Measurements from ENCODE around the gene CADM3. TPM values are rescaled to one million over a fixed set of nuclear protein-coding genes. Genes with fewer than 3 reads are reported as not detected.
A peak's percentile ranks its signal among the peaks of the same experiment; 100 is the strongest.

CADM3 gene
- polyA plus RNA-seq, 3 donors: not detected

- Histone ChIP-seq H3K9me3 (replicated peaks in 1 of 2; ENCODE audit: control insufficient read depth in 1 of 2, insufficient read depth in 1 of 2, low read length in 2 of 2) (peaks cover 0 to 16% of the 10 kb centered on the region in 2 donors), H3K27me3 (ENCODE audit: control insufficient read depth in 2 of 2, insufficient read depth in 2 of 2, low read length in 2 of 2) (peaks cover 52 to 60% of the 10 kb centered on the region in 2 donors), H3K4me3 (replicated peaks in 1 of 3; ENCODE audit: low read depth in 2 of 3, low read length in 3 of 3) (peak overlapping the region in 1 of 3 experiments; percentile 8), H3K27ac (ENCODE audit: low read depth in 1 of 2, low read length in 2 of 2) (no peak overlapping the region), H2AFZ (ENCODE audit: insufficient read depth, low read depth, low read length, poor library complexity, severe bottlenecking) (no peak overlapping the region), H3K9ac (ENCODE audit: insufficient read depth, low read length, poor library complexity, severe bottlenecking) (no peak overlapping the region), H3K4me2 (replicated peaks; ENCODE audit: extremely low read depth, low read length, poor library complexity, severe bottlenecking) (peak overlapping the region; percentile 45), H4K20me1 (ENCODE audit: insufficient read depth, low read length) (no peaks in the 10 kb centered on the region), H3K36me3 (replicated peaks in 1 of 2; ENCODE audit: control insufficient read depth in 1 of 2, insufficient read depth in 2 of 2, low read length in 2 of 2) (no peaks in the 10 kb centered on the region), H3K4me1 (ENCODE audit: control insufficient read depth in 1 of 2, insufficient read depth in 2 of 2, low read length in 2 of 2) (peaks cover 17 to 22% of the 10 kb centered on the region in 2 donors), H3K79me2 (ENCODE audit: insufficient read depth, low read length) (no peaks in the 10 kb centered on the region)
- no peak overlapping the region for H3K27ac Mint-ChIP-seq
- H3K27me3 Mint-ChIP-seq (ENCODE audit: low read depth in 3 of 3): peaks cover 57 to 63% (median 59%) of the 10 kb centered on the region in 3 donors
- peaks cover 27% of the 10 kb centered on the region for H3K4me1 Mint-ChIP-seq
- no peak for DNase-seq
- intact Hi-C loops (cut with micrococcal nuclease): no loop called here
- H3K4me3 Mint-ChIP-seq: peak overlapping the region; percentile 11 to 79
- H3K9me3 Mint-ChIP-seq: peaks cover 0 to 7% (median 3%) of the 10 kb centered on the region in 7 donors
- TF ChIP-seq, protein P1, sequence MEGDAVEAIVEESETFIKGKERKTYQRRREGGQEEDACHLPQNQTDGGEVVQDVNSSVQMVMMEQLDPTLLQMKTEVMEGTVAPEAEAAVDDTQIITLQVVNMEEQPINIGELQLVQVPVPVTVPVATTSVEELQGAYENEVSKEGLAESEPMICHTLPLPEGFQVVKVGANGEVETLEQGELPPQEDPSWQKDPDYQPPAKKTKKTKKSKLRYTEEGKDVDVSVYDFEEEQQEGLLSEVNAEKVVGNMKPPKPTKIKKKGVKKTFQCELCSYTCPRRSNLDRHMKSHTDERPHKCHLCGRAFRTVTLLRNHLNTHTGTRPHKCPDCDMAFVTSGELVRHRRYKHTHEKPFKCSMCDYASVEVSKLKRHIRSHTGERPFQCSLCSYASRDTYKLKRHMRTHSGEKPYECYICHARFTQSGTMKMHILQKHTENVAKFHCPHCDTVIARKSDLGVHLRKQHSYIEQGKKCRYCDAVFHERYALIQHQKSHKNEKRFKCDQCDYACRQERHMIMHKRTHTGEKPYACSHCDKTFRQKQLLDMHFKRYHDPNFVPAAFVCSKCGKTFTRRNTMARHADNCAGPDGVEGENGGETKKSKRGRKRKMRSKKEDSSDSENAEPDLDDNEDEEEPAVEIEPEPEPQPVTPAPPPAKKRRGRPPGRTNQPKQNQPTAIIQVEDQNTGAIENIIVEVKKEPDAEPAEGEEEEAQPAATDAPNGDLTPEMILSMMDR (IDR thresholded peaks at IDR 0.05): no peak
- H3K36me3 Mint-ChIP-seq: peaks cover 0 to 3% of the 10 kb centered on the region in 2 donors
- whole genome bisulfite sequencing (ENCODE audit: insufficient coverage): 2% methylated on average over 7 of the region's 17 CpGs
These were observed 1.3 kb downstream of the CADM3 start for GRCh38 chr1:159172614-159173291.

- 63% methylated on average over 2 of the region's 7 CpGs for WGBS (ENCODE audit: insufficient coverage)
- peaks cover 17 to 22% of the 10 kb centered on the region in 2 donors for H3K4me1 ChIP-seq (ENCODE audit: control insufficient read depth in 1 of 2, insufficient read depth in 2 of 2, low read length in 2 of 2)
- Mint-ChIP-seq H3K27ac (no peak overlapping the region), H3K27me3 (ENCODE audit: low read depth in 3 of 3) (peaks cover 52 to 57% (median 53%) of the 10 kb centered on the region in 3 donors), H3K4me3 (peak overlapping the region in 1 of 2 donors; percentile 49), H3K9me3 (peaks cover 0 to 7% (median 3%) of the 10 kb centered on the region in 7 donors), H3K4me1 (peaks cover 27% of the 10 kb centered on the region), H3K36me3 (peaks cover 0 to 3% of the 10 kb centered on the region in 2 donors)
- H3K4me2 ChIP-seq (replicated peaks; ENCODE audit: extremely low read depth, low read length, poor library complexity, severe bottlenecking): peak overlapping the region; percentile 45
- DNase-seq: no peak
- H2AFZ ChIP-seq (ENCODE audit: insufficient read depth, low read depth, low read length, poor library complexity, severe bottlenecking): no peak overlapping the region
- H3K9me3 ChIP-seq (replicated peaks in 1 of 2; ENCODE audit: control insufficient read depth in 1 of 2, insufficient read depth in 1 of 2, low read length in 2 of 2): peaks cover 0 to 16% of the 10 kb centered on the region in 2 donors
- peak overlapping the region in 1 of 3 experiments; percentile 8 for H3K4me3 ChIP-seq (replicated peaks in 1 of 3; ENCODE audit: low read depth in 2 of 3, low read length in 3 of 3)
- H3K27ac ChIP-seq (ENCODE audit: low read depth in 1 of 2, low read length in 2 of 2): no peak overlapping the region
- intact Hi-C loops (cut with micrococcal nuclease): no loop called here
- H3K79me2 ChIP-seq (ENCODE audit: insufficient read depth, low read length): no peaks in the 10 kb centered on the region
- no peak overlapping the region for H3K9ac ChIP-seq (ENCODE audit: insufficient read depth, low read length, poor library complexity, severe bottlenecking)
- no peaks in the 10 kb centered on the region for H3K36me3 ChIP-seq (replicated peaks in 1 of 2; ENCODE audit: control insufficient read depth in 1 of 2, insufficient read depth in 2 of 2, low read length in 2 of 2)
- no peaks in the 10 kb centered on the region for H4K20me1 ChIP-seq (ENCODE audit: insufficient read depth, low read length)
- peaks cover 46 to 54% of the 10 kb centered on the region in 2 donors for H3K27me3 ChIP-seq (ENCODE audit: control insufficient read depth in 2 of 2, insufficient read depth in 2 of 2, low read length in 2 of 2)
- TF ChIP-seq, protein P1 (IDR thresholded peaks at IDR 0.05): no peak
These were observed 1.9 kb downstream of the CADM3 start for GRCh38 chr1:159173320-159173719.
